ENCODE measurements around the gene RIMBP3C. TPM values are rescaled to one million over a fixed set of nuclear protein-coding genes. Genes with fewer than 3 reads are reported as not detected.
"Not testable (repeated sequence)": the region's sequence is repeated elsewhere in the genome, so short reads cannot be mapped to it uniquely, and the experiment has no call there.

RIMBP3C gene
- total and polyA plus RNA-seq, 2 donors (not counting 1 experiment from before 2014, with no cell fraction given), result 0.02 to 0.50 TPM

- not testable (repeated sequence) for H3K9ac ChIP-seq (ENCODE audit: insufficient read depth, low read length); H3K27me3 ChIP-seq (ENCODE audit: control insufficient read depth, insufficient read depth, low read length); H3K4me2 ChIP-seq (ENCODE audit: extremely low read depth, insufficient read depth, low read length); H3K27ac ChIP-seq (ENCODE audit: insufficient read depth, low read length); H3K4me3 ChIP-seq (replicated peaks in 1 of 4; ENCODE audit: control extremely low read depth in 1 of 4, insufficient read depth in 1 of 4, low read depth in 3 of 4, low read length in 4 of 4); H3K4me1 ChIP-seq (ENCODE audit: control insufficient read depth, extremely low read depth, insufficient read depth, low read length); H2AFZ ChIP-seq (ENCODE audit: low read length); H4K20me1 ChIP-seq (ENCODE audit: control insufficient read depth, extremely low read depth, insufficient read depth, low read length); H3K36me3 ChIP-seq (ENCODE audit: control insufficient read depth, insufficient read depth, low read length); H3K79me2 ChIP-seq (ENCODE audit: control insufficient read depth, insufficient read depth, low read length); DNase-seq (ENCODE audit: low read depth in 2 of 2); H3K9me3 ChIP-seq (ENCODE audit: control insufficient read depth, insufficient read depth, low read depth, low read length)
These were observed 18.2 kb downstream of the RIMBP3C start for GRCh38 chr22:21532863-21533648.

DNA sequence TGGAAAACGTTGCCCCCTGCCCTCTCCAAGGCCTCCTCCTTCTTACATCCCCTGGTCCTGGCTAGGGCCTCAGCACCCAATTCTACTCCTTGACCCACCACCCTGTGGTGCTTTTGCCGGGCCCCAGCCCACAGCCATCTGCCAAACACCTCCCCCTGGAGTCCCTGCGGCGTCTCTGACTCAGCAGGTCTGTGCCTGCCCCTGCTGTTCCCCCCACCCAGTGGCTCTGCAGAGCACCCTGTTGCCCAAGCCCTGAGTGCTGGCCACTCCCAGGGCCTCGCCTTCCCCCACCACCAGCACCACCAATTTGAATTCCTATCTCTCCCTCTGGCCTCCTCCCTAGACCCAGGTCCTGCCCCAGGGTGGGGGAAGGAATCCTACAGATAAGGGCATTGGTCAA, 19.7 kb downstream of the RIMBP3C start:
- H3K4me1 ChIP-seq (ENCODE audit: control insufficient read depth, extremely low read depth, insufficient read depth, low read length); H3K27ac ChIP-seq (ENCODE audit: insufficient read depth, low read length); H3K4me3 ChIP-seq (replicated peaks in 1 of 4; ENCODE audit: control extremely low read depth in 1 of 4, insufficient read depth in 1 of 4, low read depth in 3 of 4, low read length in 4 of 4); DNase-seq (ENCODE audit: low read depth in 2 of 2); H3K79me2 ChIP-seq (ENCODE audit: control insufficient read depth, insufficient read depth, low read length); H2AFZ ChIP-seq (ENCODE audit: low read length); H3K9ac ChIP-seq (ENCODE audit: insufficient read depth, low read length); H3K4me2 ChIP-seq (ENCODE audit: extremely low read depth, insufficient read depth, low read length); H3K27me3 ChIP-seq (ENCODE audit: control insufficient read depth, insufficient read depth, low read length); H3K9me3 ChIP-seq (ENCODE audit: control insufficient read depth, insufficient read depth, low read depth, low read length); H3K36me3 ChIP-seq (ENCODE audit: control insufficient read depth, insufficient read depth, low read length); H4K20me1 ChIP-seq (ENCODE audit: control insufficient read depth, extremely low read depth, insufficient read depth, low read length): not testable (repeated sequence)

DNA sequence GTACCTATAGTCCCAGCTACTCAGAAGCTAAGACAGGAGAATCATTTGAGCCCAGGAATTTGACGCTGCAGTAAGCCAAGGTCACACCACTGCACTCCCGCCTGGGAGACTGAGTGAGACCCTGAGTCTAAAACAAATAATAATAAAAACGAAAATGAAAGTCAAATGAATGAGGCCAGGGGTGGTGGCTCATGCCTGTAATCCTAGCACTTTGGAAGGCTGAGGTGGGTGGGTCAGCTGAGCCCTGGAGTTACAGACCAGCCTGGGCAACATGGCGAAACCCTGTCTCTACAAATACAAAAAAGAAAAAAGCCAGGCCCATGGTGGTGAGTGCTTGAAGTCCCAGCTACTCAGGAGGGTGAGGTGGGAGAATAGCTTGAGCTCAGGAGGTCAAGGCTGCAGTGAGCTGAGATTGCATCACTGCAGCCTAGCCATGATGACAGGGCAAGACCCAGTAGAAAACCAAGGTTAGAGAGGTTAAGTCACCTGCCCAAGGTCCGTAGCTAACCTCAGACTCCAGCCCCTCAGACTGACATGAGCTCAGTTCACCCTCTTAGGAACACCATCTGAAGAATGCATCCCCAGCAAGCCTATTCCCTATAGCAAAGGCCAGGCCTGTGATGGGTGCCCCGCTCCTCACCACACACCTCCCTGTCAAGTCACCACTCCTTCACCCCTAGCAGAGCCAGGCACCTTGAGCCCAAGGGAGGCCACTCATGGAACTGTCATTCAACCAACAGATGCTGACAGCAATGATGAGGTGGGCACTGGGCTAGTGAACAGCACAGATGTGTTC, 24.4 kb downstream of the RIMBP3C start:
- H4K20me1 ChIP-seq (ENCODE audit: control insufficient read depth, extremely low read depth, insufficient read depth, low read length); H2AFZ ChIP-seq (ENCODE audit: low read length): not testable (repeated sequence)

DNA sequence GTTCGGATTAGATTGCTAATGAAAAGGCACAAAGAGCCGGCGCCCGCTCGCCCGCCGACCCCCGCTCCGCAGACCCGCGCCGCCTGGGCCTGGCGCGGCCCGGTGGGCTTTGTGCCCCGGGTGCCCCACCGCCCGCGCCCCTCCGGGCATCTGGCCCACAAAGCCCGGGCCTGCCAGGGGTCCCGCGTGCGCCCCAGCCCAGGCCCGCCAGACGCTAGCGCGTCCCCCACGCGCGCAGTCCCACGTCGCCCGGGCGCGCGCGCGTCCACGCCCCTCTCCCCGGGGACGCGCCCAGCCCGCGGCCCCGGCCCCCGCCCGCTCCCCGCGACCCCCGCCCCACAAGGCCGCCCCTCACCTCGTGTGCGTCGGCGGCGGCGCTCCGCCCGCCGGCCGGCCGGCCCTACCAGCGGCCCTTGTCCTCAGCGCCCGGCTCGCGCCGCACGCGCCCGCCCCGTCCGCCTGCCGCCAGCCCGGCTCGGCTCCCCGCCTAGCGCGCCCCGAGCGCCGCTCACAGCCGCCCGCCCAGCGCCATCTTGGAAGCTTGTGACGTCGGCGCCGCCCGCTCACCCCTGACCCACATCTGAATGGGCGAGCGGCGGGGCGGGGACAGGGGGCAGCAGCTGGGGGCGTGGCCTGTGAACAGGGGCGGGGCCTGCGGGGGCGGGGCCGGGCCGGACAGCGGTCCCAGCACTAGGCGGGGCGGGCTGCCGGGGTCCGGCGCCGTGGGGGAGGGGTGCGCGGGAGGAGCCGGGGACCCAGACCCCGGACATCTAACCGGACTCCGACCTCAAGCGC, 34.1 kb downstream of the RIMBP3C start:
- H3K79me2 ChIP-seq (ENCODE audit: control insufficient read depth, insufficient read depth, low read length); H3K9ac ChIP-seq (ENCODE audit: insufficient read depth, low read length); H4K20me1 ChIP-seq (ENCODE audit: control insufficient read depth, extremely low read depth, insufficient read depth, low read length); H3K27ac ChIP-seq (ENCODE audit: insufficient read depth, low read length); DNase-seq (ENCODE audit: low read depth in 2 of 2); H3K27me3 ChIP-seq (ENCODE audit: control insufficient read depth, insufficient read depth, low read length); H3K4me2 ChIP-seq (ENCODE audit: extremely low read depth, insufficient read depth, low read length); H3K4me3 ChIP-seq (replicated peaks in 1 of 4; ENCODE audit: control extremely low read depth in 1 of 4, insufficient read depth in 1 of 4, low read depth in 3 of 4, low read length in 4 of 4); H2AFZ ChIP-seq (ENCODE audit: low read length); H3K4me1 ChIP-seq (ENCODE audit: control insufficient read depth, extremely low read depth, insufficient read depth, low read length); H3K9me3 ChIP-seq (ENCODE audit: control insufficient read depth, insufficient read depth, low read depth, low read length); H3K36me3 ChIP-seq (ENCODE audit: control insufficient read depth, insufficient read depth, low read length): not testable (repeated sequence)

More for the DNA sequence above, 24.4 kb downstream of the RIMBP3C start:
- not testable (repeated sequence) for H3K4me3 ChIP-seq (replicated peaks in 1 of 4; ENCODE audit: control extremely low read depth in 1 of 4, insufficient read depth in 1 of 4, low read depth in 3 of 4, low read length in 4 of 4); DNase-seq (ENCODE audit: low read depth in 2 of 2); H3K79me2 ChIP-seq (ENCODE audit: control insufficient read depth, insufficient read depth, low read length); H3K4me1 ChIP-seq (ENCODE audit: control insufficient read depth, extremely low read depth, insufficient read depth, low read length); H3K36me3 ChIP-seq (ENCODE audit: control insufficient read depth, insufficient read depth, low read length); H3K4me2 ChIP-seq (ENCODE audit: extremely low read depth, insufficient read depth, low read length); H3K27me3 ChIP-seq (ENCODE audit: control insufficient read depth, insufficient read depth, low read length); H3K27ac ChIP-seq (ENCODE audit: insufficient read depth, low read length); H3K9ac ChIP-seq (ENCODE audit: insufficient read depth, low read length); H3K9me3 ChIP-seq (ENCODE audit: control insufficient read depth, insufficient read depth, low read depth, low read length)

GRCh38 chr22:21516522-21516921, 34.7 kb downstream of the RIMBP3C start:
- not testable (repeated sequence) for H3K4me2 ChIP-seq (ENCODE audit: extremely low read depth, insufficient read depth, low read length); H3K4me3 ChIP-seq (replicated peaks in 1 of 4; ENCODE audit: control extremely low read depth in 1 of 4, insufficient read depth in 1 of 4, low read depth in 3 of 4, low read length in 4 of 4); H3K36me3 ChIP-seq (ENCODE audit: control insufficient read depth, insufficient read depth, low read length); DNase-seq (ENCODE audit: low read depth in 2 of 2); H3K27me3 ChIP-seq (ENCODE audit: control insufficient read depth, insufficient read depth, low read length); H3K4me1 ChIP-seq (ENCODE audit: control insufficient read depth, extremely low read depth, insufficient read depth, low read length); H4K20me1 ChIP-seq (ENCODE audit: control insufficient read depth, extremely low read depth, insufficient read depth, low read length); H3K79me2 ChIP-seq (ENCODE audit: control insufficient read depth, insufficient read depth, low read length); H3K9me3 ChIP-seq (ENCODE audit: control insufficient read depth, insufficient read depth, low read depth, low read length); H3K27ac ChIP-seq (ENCODE audit: insufficient read depth, low read length); H2AFZ ChIP-seq (ENCODE audit: low read length); H3K9ac ChIP-seq (ENCODE audit: insufficient read depth, low read length)

DNA sequence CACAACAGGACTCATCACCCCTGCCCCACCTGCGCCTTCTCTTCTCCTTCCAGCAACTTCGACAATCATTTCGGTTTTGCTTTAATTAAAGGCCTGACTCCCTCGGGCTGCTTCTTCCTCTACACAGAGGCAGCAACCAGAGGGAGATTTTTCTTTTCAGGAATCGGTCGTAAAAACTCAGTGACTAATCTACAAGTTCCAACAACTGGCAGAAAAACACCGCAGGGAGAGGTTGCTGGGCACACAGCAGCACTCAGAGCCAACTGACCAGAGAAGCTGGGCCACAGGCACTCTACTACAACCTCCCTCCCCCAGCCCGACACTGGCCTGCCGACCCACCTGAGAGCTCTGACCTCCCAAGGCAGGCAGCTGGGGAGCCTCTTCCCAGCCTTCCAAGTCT, 36.0 kb downstream of the RIMBP3C start:
- not testable (repeated sequence) for H3K4me1 ChIP-seq (ENCODE audit: control insufficient read depth, extremely low read depth, insufficient read depth, low read length); H3K27ac ChIP-seq (ENCODE audit: insufficient read depth, low read length); H3K9me3 ChIP-seq (ENCODE audit: control insufficient read depth, insufficient read depth, low read depth, low read length)

More for the DNA sequence above, 36.0 kb downstream of the RIMBP3C start:
- not testable (repeated sequence) for H3K4me2 ChIP-seq (ENCODE audit: extremely low read depth, insufficient read depth, low read length); H3K79me2 ChIP-seq (ENCODE audit: control insufficient read depth, insufficient read depth, low read length); H2AFZ ChIP-seq (ENCODE audit: low read length); H4K20me1 ChIP-seq (ENCODE audit: control insufficient read depth, extremely low read depth, insufficient read depth, low read length); DNase-seq (ENCODE audit: low read depth in 2 of 2); H3K4me3 ChIP-seq (replicated peaks in 1 of 4; ENCODE audit: control extremely low read depth in 1 of 4, insufficient read depth in 1 of 4, low read depth in 3 of 4, low read length in 4 of 4); H3K27me3 ChIP-seq (ENCODE audit: control insufficient read depth, insufficient read depth, low read length); H3K36me3 ChIP-seq (ENCODE audit: control insufficient read depth, insufficient read depth, low read length); H3K9ac ChIP-seq (ENCODE audit: insufficient read depth, low read length)

Measured in fibroblast of lung (primary cell).